Stimulated activated CD8-positive, alpha-beta memory T cell treated with anti-CD3 and anti-CD28 coated beads, Interleukin-2, amount 100 ng/mL, for 48 hours (primary cell): ENCODE results near the gene LRCH2.

Experiments
- DNase-seq, 2 donors: peaks; one replicate each; pipeline ENCODE4 v3.0.0-alpha.2; 2020; ENCODE audit warnings: low read depth in 2 of 2

The LRCH2 gene

DNA sequence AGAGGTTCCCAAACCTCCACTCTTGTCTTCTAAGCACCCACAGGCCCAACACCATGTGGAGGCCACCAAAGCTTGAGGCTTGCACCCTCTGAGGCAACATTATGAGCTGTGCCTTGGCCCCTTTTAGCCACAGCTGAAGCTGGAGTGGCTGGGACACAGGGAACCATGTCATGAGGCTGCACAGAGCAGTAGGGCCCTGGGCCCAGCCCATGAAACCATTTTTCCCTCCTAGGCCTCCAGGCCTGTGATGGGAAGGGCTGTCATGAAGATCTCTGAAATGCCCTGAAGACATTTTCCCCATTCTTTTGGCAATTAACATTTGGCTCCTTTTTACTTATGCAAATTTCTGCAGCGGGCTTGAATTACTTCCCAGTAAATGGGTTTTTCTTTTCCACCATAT, 29.9 kb downstream of the LRCH2 start:
- DNase-seq, result no peak

DNA sequence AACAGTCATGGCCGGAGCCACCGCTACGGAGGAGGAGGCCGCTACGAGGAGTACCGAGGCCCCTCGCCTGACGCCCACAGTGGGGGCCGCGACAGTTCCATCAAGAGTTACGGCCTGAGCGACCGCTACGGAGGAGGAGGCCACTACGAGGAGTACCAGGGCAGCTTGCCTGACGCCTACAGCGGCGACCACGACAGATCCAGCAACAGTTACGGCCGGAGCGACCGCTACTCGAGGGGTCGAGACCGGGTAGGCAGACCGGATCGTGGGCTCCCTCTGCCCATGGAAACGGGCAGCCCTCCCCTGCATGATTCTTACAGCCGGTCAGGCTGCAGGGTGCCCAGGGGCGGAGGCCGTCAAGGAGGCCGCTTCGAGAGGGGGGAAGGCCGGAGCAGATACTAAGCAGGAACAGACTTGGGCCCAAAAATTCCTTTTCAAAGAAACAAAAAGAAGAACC, 41.6 kb downstream of the LRCH2 start:
- no peak for DNase-seq

DNA sequence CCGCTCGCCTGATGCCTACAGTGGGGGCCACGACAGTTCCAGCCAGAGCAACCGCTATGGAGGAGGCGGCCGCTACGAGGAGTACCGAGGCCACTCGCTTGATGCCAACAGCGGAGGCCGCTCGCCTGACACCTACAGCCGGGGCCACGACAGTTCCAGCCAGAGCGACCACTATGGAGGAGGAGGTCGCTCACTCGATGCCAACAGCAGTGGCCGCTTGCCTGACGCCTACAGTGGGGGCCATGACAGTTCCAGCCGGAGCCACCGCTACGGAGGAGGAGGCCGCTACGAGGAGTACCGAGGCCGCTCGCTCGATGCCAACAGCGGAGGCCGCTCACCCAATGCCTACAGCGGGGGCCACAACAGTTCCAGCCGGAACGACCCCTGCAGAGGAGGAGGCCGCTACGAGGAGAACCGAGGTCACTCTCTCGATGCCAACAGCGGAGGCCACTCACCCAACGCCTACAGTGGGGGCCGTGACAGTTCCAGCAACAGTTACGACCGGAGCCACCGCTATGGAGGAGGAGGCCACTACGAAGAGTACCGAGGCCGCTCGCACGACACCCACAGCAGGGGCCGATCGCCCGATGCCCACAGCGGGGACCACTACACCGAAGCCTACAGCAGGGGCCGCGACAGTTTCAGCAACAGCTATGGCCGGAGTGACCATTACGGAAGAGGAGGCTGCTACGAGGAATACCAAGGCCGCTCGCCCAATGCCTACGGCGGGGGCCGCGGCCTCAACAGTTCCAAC, 42.2 kb downstream of the LRCH2 start:
- DNase-seq, result no peak

DNA sequence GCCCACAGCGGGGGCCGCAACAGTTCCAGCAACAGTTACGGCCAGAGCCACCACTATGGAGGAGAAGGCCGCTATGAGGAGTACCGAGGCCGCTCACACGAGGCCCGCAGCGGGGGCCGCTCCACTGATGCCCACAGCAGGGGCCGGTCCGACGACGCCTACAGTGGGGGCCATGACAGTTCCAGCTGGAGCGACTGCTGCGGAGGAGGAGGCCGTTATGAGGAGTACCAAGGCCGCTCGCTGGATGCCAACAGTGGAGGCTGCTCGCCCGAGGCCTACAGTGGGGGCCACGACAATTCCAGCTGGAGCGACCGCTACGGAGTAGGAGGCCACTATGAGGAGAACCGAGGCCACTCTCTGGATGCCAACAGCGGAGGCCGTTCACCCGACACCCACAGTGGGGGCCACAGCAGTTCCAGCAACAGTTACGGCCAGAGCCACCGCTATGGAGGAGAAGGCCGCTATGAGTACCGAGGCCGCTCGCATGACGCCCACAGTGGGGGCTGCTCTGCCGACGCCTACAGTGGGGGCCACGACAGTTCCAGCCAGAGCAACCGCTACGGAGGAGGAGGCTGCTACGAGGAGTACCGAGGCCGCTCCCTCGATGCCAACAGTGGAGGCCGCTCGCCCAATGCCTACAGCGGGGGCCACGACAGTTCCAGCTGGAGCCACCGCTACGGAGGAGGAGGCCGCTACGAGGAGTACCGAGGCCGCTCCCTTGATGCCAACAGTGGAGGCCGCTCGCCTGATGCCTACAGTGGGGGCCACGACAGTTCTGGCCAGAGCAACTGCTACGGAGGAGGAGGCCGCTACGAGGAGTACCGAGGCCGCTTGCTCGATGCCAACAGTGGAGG, 43.0 kb downstream of the LRCH2 start:
- DNase-seq, result no peak

DNA sequence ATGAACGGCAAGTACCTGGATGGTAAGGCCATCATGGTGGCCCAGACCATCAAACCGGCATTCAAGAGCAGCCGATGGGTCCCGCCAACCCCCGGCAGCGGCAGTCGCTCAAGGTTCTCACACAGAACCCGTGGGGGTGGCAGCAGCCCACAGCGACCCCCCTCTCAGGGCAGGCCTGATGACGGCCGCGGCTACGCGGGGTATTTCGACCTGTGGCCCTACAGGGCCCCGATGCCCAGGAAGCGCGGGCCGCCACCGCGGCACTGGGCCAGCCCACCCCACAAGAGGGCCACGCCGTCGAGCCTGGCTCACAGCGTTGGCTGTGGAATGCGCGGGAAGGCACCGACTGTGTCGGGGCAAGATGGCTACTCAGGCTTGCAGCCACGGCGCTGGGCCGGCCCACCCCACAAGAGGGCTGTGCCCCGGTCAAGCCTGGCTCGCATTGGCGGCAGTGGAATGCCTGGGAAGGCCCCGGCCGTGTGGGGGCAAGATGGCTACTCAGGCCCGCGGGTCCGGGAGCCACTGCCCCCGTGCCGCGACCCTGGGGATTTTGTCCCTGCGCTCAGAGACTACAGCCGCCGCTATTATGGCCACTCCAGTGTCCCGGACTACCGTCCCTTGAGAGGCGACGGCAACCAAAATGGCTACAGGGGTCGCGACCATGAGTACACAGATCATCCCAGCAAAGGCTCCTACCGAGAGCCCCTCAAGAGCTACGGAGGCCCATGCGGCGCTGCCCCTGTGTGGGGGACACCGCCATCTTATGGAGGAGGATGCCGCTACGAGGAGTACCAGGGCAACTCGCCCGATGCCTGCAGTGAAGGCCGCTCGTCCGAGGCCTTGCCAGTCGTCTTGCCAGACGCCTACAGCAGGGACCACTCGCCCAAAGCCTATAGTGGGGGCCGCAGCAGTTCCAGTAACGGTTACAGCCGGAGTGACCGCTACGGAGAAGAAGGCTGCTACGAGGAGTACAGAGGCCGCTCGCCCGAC, 44.0 kb downstream of the LRCH2 start:
- DNase-seq, result no peak

DNA sequence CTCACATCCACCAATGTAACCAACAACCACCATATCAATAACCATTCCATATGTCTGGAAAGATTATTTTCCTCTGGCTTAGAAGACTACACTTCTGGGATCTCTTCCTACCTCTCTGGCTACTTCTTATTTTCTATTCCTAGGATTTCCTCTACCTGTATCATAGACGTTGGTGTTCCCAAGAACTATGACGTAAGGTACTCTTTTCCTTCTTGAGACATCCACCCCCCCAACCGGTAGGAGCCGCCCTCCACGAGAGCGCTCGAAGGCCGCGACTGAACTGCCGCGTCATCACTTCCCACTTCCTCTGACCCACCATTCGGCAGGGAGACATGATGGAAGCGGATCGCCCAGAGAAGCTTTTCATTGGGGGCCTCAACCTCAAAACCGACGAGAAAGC, 44.8 kb downstream of the LRCH2 start, which contains the start of gene RBMXL3:
Gene RBMXL3 (plus strand): TSS at position 301 of the 400 bp plus-strand sequence. CDS start 32 bp downstream, at position 333.
- no peak for DNase-seq

DNA sequence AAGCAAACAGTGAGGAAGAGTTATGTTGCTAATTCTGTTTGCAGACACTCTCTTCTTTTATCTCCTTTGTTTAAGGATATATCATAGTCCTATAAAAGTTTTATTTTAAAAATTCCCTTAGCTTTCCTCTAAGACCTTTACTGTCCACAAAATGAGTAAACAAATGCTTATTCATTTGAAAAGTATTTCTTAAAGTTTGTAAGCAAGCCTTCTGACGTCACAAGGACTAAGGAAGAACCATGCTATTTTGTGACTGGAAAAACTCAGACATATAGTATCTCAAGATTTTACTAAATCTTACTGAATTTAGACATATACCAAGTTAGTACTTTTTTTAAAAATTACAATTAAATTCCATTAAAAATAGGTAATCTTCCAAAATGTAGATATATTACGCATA, 49.9 kb downstream of the LRCH2 start:
- no peak for DNase-seq

DNA sequence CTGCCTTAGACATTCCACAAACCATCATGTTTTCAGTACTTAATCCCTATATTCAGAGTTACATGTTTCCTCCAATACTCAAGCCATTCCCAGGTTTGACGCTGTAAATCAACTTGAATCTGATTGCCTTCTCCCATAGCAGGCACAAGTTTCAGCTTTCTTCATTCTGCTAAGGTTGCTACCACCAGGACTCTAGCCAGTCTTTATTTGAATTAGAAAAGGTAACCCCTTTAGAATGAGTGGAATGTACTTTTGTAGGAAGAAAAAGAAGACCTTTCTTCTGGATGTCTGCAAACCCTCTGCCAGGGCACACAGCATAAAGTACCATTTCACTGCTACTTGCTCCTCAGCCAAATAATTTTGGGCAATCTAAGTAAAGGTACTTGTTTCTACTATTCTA, 55.4 kb downstream of the LRCH2 start:
- DNase-seq, result no peak

DNA sequence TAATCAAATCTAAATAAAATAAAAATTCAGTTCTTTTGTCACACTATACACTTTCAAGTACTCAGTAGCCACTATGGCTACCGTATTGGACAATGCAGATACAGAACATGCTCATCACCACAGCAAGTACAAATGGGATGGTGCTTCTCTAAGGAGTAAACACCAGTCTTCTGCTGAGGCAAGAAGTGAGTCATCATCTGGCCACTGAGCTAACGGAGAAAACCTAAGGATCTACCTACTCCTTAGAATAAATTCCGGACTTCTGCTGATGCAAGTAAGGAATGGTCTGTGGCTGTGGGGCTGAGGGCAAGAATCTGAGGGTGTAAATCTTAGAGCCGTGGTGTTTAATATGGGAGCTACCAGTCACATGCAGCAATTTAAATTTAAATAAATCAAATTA, 56.0 kb downstream of the LRCH2 start:
- no peak for DNase-seq

DNA sequence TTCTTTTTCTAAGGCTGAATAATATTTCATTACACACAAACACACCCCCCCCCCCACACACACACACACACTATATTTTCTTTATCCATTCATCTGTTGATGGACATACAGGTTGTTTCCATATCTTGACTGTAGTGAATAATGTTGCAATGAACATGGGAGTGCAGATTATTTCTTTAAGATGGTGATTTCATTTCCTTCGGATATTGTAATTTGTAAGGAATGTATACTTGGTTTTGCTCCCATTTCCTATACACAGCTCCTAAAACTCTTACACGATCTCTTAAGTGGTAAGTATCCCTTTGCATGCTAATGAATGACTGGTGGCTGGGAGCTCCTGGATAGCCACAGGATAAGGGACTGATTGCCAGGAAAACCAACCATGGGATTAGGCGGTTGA, 59.3 kb downstream of the LRCH2 start:
- no peak for DNase-seq

DNA sequence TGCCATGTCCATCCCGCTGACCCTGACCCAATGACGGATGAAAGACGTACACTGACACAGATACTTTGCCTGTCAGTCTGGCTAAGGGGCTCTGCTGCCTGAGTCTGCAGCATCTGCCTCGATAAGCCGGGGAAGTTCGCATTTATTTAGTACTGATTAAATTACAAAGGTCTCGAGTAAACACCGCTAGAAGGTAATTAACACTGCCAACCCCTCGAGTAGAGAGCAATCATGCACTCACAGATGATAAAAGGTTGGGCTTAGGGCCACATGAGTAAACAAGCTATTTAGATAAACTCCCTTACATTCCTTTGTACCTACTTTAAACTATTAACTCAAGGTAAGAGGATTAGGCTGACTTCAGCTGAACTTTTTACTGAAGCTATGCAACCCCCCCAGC, 60.7 kb downstream of the LRCH2 start:
- no peak for DNase-seq

DNA sequence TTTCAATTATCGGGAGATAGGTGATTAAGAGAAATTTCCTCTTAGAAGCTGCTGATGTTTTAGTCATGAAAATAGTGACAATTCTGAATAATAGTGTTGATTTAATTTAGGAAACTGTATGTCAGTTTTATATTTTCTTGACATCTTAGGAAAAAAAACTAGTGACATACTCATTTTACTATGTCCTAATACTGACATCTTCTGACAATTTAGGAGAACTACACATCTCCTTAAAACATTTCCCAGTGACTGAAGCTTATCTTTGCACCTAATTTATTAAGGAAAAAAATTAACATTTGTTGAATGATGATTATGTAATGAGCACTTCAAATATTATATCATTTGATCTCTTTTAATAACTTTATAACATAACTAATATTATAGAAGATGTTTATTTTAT, 86.7 kb downstream of the LRCH2 start:
- no peak for DNase-seq

DNA sequence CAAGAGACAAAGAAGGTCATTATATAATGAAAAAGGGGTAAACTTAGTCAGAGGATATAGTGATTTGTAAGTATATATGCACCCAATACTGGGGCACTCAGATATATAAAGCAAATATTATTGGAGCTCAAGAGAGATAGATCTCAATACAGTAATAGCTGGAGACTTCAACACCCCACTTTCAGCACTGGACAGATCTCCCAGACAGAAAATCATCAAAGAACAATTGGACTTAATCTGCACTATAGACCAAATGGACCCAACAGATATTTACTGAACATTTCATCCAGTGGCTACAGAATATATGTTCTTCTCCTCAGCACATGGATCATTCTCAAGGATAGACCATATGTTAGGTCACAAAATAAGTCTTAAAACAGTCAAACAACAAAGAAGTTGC, 91.8 kb downstream of the LRCH2 start:
- no peak for DNase-seq

DNA sequence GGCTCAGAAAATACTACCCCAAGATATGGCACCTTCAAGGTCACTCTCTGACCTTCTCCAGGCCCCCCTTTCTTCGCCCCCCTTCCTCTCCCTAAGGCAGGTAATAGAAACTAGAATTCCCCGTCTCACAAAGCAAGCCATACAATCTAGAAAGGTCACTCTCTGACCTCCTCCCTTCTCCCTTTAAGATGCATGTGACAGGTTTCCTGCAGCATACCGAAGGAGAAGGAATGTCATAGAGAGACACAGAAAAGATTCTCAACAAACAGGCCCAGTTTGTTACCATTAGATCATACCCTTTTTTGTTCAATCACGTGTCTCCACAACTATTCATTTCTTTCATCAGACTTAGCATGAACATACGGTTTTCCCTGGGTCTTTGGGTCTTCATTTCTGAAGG, 95.9 kb downstream of the LRCH2 start:
- no peak for DNase-seq

DNA sequence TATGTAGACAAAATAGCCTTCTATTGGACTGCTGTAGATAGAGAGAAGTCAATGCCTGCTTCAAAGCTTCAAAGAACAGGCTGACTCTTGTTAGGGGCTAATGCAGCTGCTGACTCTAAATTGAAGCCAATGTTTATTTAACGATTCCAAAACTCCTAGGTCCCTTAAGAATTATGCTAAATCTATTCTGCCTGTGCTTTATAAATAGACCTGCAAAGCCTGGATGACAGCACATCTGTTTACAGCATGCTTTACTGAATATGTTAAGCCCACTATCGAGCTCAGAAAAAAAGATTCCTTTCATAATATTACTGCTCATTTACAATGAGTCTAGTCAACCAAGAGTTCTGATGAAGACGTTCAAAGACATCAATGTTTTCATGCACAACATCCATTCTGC, 99.5 kb downstream of the LRCH2 start:
- DNase-seq, result no peak

DNA sequence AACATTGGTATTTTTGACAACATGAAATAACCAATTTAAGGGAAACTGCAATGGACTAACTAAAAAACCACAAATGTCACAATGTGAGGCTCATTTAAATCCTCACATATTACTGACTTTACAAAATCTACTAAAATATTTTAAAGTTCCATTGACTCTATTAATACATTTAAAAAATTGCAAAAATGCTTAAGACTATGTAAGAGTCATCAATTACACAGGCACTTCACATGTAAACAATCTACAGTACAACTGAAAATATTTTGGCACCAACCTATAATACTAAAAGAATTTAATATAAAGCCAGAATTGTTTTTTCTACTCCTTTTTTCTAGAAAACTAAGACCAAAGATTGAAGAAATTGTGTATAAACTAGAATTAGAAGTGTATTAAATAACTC, 121.5 kb downstream of the LRCH2 start:
- no peak for DNase-seq

DNA sequence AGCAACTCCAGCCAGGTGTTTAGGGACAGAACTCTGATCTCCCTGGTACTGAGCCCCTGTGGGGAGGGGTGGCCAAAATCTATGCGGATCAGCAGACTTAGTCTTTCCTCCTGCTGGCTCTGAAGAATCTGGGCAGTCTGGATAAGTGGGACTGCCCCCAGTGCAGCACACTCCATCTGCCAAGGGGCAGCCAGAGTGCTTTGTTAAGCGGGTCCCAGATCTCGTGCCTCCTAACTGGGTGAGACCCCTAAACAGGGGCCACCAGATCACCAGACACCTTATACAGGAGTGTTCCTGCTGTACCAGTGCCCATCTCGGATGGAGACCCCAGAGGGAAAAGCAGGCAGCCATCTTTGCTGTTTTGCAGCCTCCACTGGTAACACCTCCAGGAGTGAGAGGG, 135.0 kb downstream of the LRCH2 start:
- no peak for DNase-seq

DNA sequence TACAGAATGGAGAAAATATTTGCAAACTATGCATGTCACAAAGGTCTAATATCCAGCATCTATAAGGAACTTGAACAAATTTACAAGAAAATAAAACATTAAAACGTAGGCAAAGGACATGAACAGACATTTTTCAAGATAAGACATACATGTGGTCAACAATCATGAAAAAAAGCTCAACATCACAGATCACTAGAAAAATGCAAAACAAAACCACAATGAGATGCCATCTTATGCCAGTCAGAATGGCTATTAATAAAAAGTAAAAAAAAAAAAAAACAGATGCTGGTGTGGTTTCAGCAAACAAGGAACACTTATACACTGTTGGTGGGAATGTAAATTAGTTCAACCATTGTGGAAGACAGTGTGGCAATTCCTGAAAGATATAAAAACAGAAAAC, 140.7 kb downstream of the LRCH2 start:
- DNase-seq, result no peak

DNA sequence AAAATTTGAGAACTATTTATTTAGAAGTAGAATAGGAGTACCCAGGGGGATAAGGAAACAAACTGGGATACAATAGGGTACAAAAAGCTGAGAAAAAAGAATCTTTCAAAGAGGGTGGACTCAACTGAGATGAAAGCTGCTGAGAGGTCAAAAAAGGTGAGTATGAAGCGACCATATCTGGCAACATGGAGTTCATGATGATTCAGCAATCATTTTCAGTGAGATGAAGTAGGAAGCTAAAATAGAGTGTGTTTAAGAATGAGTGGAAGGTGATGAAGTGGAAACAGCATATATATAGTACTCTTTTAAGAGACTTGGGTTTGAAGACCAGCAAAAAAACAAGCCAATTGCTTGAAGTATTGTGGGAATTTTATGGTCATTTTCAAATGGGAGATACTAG, 144.5 kb downstream of the LRCH2 start:
- no peak for DNase-seq

DNA sequence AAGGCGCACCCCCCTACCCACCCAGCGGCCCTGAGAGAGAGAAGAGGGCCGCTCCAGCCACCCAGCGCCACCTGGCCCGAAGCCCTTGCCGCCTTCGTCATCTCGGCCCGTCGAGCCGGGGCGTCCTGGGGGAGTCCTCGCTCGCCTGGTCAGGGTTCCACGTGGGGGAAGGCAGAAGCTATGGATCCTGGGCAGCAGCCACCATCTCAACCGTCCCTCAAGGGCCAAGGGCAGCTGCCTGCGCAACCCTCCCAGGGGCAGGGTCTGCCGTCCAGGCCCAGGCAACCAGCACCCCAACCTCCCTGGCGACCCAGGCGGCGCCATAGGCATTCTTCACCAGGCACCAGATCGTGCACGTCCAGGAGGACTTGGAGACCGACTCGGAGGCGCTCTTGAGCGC, 165.0 kb downstream of the LRCH2 start:
- no peak for DNase-seq

DNA sequence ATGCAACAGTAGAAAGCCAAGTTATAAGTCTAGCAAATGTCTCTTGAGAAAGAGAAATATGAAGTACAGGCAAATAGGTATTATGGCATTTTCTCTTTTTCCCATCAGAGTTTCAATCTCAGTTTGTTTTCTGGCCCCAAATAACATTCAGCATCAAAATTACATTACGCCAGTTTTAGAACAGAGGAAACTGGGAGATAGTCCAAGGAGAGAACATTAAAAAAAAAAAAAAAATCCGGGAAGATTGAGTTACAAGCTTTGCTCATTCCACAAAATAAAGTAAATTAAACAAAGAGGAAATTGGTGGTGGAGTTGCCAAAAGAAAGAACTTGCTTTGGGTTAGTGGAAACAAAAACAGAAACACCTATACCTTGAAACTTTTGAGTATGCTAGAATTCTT, 166.1 kb downstream of the LRCH2 start:
- DNase-seq, result no peak

DNA sequence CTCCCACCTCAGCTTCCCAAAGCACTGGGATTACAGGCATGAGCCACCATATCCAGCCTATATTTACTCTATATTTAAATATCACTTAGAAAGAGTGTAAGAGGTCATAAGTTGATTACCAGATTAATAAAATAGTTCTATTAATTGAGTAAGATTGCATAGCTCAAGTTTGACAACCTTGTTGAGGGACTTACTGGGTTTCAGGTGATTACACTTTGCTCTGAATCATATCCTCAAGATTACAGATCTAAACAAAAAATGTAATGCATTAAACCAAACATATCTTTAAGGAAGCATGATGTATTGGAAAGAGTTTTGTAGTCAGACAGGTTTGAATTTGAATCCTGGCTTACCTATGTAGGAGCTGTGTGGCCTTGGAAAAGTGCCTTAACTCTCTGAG, 168.6 kb downstream of the LRCH2 start:
- no peak for DNase-seq
